T-helper 2 cell treated with Interferon-gamma antibody and Interleukin-4, amounts not matched to agents 5 μg/mL and 100 μg/mL, for 36 hours (primary cell): ENCODE results near the gene MED28.
A peak's percentile ranks its signal among the peaks of the same experiment; 100 is the strongest.
"Not testable (repeated sequence)": the region's sequence is repeated elsewhere in the genome, so short reads cannot be mapped to it uniquely, and the experiment has no call there.

Experiments
- DNase-seq: peaks from one replicate; pipeline ENCODE4 v3.0.0; 2021; ENCODE audit warnings: low spot score
- H3K27ac Mint-ChIP-seq: one replicate; pipeline ENCODE4 v1.8.0; 2021; ENCODE audit warnings: mild to moderate bottlenecking, mixed read lengths
- H3K27me3 Mint-ChIP-seq: one replicate; pipeline ENCODE4 v1.8.0; 2021; ENCODE audit warnings: low read depth, mixed read lengths
- H3K36me3 Mint-ChIP-seq: one replicate; pipeline ENCODE4 v1.8.0; 2021; ENCODE audit warnings: low read depth, mixed read lengths
- H3K4me1 Mint-ChIP-seq: one replicate; pipeline ENCODE4 v1.8.0; 2021; ENCODE audit warnings: low read depth, mixed read lengths
- H3K4me3 Mint-ChIP-seq: one replicate; pipeline ENCODE4 v1.8.0; 2022; ENCODE audit warnings: mild to moderate bottlenecking, moderate library complexity, mixed read lengths
- H3K9me3 Mint-ChIP-seq: one replicate; pipeline ENCODE4 v1.8.0; 2021; ENCODE audit warnings: mixed read lengths

Gene MED28

GRCh38 chr4:17635056-17635455 lies 20.6 kb downstream of the MED28 start:
- Mint-ChIP-seq H3K4me1 (no peaks in the 10 kb centered on the region), H3K27ac (no peak overlapping the region), H3K36me3 (peaks cover 28% of the 10 kb centered on the region), H3K4me3 (no peak overlapping the region), H3K27me3 (no peaks in the 10 kb centered on the region), H3K9me3 (no peaks in the 10 kb centered on the region)
- no peak for DNase-seq

GRCh38 chr4:17636341-17636695 lies 21.9 kb downstream of the MED28 start:
- H3K27me3 Mint-ChIP-seq = no peaks in the 10 kb centered on the region
- no peak overlapping the region for H3K27ac Mint-ChIP-seq
- H3K36me3 Mint-ChIP-seq = peaks cover 23% of the 10 kb centered on the region
- no peaks in the 10 kb centered on the region for H3K4me1 Mint-ChIP-seq
- DNase-seq = no peak
- no peaks in the 10 kb centered on the region for H3K9me3 Mint-ChIP-seq
- H3K4me3 Mint-ChIP-seq = no peak overlapping the region

DNA sequence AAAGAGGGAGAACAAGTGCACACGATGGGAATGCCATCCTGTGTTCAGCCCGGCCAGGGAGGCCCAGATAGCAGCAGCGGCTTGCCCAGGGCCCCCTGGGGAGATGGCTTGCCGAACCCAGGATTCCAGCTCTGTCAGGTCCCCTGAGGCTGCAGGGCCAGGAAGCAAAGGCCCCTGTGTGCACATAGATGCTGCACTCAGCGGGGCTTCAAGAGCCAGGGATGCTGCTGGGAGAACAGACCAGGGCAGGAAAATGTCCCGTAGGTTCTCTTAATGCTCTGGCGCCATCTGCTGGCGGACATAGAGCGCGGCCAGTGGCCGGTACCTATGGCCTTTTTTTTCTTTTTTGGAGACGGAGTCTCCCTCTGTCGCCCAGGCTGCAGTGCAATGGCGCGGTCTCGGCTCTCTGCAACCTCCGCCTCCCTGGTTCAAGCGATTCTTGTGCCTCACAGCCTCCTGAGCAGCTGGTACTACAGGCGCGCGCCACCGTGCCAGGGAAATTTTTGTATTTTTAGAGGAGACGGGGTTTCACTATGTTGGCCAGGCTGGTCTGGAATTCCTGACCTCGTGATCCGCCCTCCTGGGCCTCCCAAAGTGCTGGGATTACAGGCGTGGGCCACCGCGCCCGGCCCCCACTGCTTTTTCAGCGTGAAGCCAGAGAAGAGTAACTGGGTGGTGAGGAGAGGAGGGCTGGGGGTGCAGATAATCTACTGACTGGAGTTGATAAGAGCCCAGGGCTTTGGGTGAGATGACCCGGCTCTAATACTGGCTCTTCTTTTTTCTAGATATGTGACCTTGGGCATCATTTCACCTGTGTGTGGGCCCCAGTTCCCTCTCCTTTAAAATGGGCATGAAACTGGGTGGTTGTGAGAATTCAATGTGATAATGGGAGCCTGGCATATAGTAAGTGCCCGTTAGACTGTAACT lies 22.5 kb downstream of the MED28 start:
- H3K27ac Mint-ChIP-seq = no peak overlapping the region

GRCh38 chr4:17639136-17639535 lies 24.7 kb downstream of the MED28 start:
- H3K36me3 Mint-ChIP-seq = peaks cover 10% of the 10 kb centered on the region
- H3K9me3 Mint-ChIP-seq = no peaks in the 10 kb centered on the region
- DNase-seq = no peak
- H3K27ac Mint-ChIP-seq = no peak overlapping the region
- no peak overlapping the region for H3K4me3 Mint-ChIP-seq
- H3K4me1 Mint-ChIP-seq = no peaks in the 10 kb centered on the region
- no peaks in the 10 kb centered on the region for H3K27me3 Mint-ChIP-seq

More for the DNA sequence above, 22.5 kb downstream of the MED28 start:
- Mint-ChIP-seq H3K4me3 (no peak overlapping the region), H3K4me1 (no peaks in the 10 kb centered on the region), H3K27me3 (no peaks in the 10 kb centered on the region), H3K9me3 (no peaks in the 10 kb centered on the region), H3K36me3 (peaks cover 19% of the 10 kb centered on the region)
- DNase-seq = peak; percentile 54

- no peak overlapping the region for H3K4me3 Mint-ChIP-seq
- H3K27me3 Mint-ChIP-seq = no peaks in the 10 kb centered on the region
Observed at GRCh38 chr4:17642398-17642783, 27.9 kb downstream of the MED28 start.

DNA sequence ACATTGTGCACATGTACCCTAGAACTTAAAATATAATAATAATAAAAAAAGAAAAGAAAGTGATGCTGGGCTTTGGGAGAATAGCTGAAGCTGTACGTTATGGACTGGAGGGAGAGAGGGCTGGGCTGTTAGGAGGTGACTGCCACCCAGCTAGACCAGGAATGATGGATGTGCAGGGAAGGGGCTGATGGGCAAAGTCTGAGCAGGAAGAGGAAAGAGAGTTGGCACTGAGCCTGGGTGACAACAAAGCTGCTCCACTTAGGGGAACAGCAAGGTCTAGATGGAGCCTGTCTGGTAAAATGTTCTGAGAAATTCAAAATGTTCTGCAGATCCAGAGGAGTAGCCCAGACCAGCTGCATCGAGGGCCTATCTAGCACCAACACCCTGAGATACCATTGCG lies 32.3 kb downstream of the MED28 start:
- no peak overlapping the region for H3K27ac Mint-ChIP-seq
- no peaks in the 10 kb centered on the region for H3K9me3 Mint-ChIP-seq
- DNase-seq = no peak
- no peaks in the 10 kb centered on the region for H3K27me3 Mint-ChIP-seq
- no peak overlapping the region for H3K4me3 Mint-ChIP-seq
- peaks cover 3% of the 10 kb centered on the region for H3K4me1 Mint-ChIP-seq
- H3K36me3 Mint-ChIP-seq = no peaks in the 10 kb centered on the region

More at GRCh38 chr4:17642398-17642783, 27.9 kb downstream of the MED28 start:
- Mint-ChIP-seq H3K9me3 (no peaks in the 10 kb centered on the region), H3K27ac (no peak overlapping the region), H3K36me3 (peaks cover 3% of the 10 kb centered on the region), H3K4me1 (no peaks in the 10 kb centered on the region)
- no peak for DNase-seq

- Mint-ChIP-seq H3K4me3 (no peak overlapping the region), H3K36me3 (no peaks in the 10 kb centered on the region), H3K4me1 (peaks cover 4% of the 10 kb centered on the region), H3K27me3 (no peaks in the 10 kb centered on the region), H3K27ac (no peak overlapping the region), H3K9me3 (no peaks in the 10 kb centered on the region)
- DNase-seq = no peak
Observed at GRCh38 chr4:17647176-17647806, 32.9 kb downstream of the MED28 start.

GRCh38 chr4:17647927-17648326 lies 33.5 kb downstream of the MED28 start:
- Mint-ChIP-seq H3K4me1 (peaks cover 4% of the 10 kb centered on the region), H3K27ac (no peak overlapping the region), H3K4me3 (no peak overlapping the region), H3K36me3 (no peaks in the 10 kb centered on the region), H3K27me3 (no peaks in the 10 kb centered on the region), H3K9me3 (no peaks in the 10 kb centered on the region)
- DNase-seq = no peak

DNA sequence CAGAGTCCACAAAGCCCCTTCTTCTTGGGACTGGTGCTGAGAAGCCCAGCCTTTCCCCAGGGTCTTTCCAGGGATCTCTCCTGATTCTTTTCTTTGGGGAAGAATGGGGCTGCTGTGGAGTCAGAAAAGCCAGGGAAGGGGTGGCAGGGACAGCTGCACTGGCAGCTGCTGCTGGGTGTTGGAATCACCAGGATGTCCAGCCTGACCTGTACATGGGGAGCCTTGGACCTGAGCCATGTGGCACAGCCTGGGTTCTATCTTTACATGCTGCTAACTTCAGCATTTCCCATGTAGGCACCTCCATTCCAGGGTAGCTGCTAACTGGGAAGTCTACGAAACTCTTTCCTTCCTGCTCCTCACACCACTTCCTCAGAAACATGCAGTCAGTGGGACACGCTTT lies 36.0 kb downstream of the MED28 start:
- Mint-ChIP-seq H3K4me3 (no peak overlapping the region), H3K36me3 (no peaks in the 10 kb centered on the region), H3K4me1 (peaks cover 4% of the 10 kb centered on the region), H3K9me3 (no peaks in the 10 kb centered on the region), H3K27ac (no peak overlapping the region), H3K27me3 (no peaks in the 10 kb centered on the region)
- DNase-seq = no peak

- H3K9me3 Mint-ChIP-seq = no peaks in the 10 kb centered on the region
- H3K4me3 Mint-ChIP-seq = no peak overlapping the region
- H3K36me3 Mint-ChIP-seq = no peaks in the 10 kb centered on the region
- peaks cover 4% of the 10 kb centered on the region for H3K4me1 Mint-ChIP-seq
- no peak overlapping the region for H3K27ac Mint-ChIP-seq
- DNase-seq = no peak
- no peaks in the 10 kb centered on the region for H3K27me3 Mint-ChIP-seq
Observed at GRCh38 chr4:17654701-17655100, 40.3 kb downstream of the MED28 start.

GRCh38 chr4:17657090-17657489 lies 42.6 kb downstream of the MED28 start:
- no peak overlapping the region for H3K27ac Mint-ChIP-seq
- no peak overlapping the region for H3K4me3 Mint-ChIP-seq
- DNase-seq = no peak
- no peaks in the 10 kb centered on the region for H3K4me1 Mint-ChIP-seq
- no peaks in the 10 kb centered on the region for H3K9me3 Mint-ChIP-seq
- H3K27me3 Mint-ChIP-seq = no peaks in the 10 kb centered on the region
- H3K36me3 Mint-ChIP-seq = no peaks in the 10 kb centered on the region

DNA sequence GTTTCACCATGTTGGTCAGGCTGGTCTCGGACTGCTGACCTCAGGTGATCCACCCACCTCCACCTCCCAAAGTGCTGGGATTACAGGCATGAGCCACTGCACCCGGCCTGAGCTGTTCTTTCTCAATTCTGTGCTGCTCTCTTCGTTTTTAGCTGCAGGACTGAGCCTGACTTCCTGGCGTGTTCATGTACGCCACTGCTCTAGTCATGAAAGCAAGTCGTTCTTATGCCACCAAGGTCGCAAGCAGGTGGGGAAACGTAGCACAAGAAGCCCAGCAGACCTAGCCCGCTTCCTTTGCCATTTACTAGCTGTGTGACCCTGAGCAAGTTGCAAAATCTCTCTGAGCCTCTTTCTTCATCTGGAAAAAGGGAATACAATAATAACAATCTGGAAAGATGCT lies 43.4 kb downstream of the MED28 start:
- no peaks in the 10 kb centered on the region for H3K36me3 Mint-ChIP-seq
- H3K4me1 Mint-ChIP-seq = no peaks in the 10 kb centered on the region
- no peak for DNase-seq
- no peaks in the 10 kb centered on the region for H3K27me3 Mint-ChIP-seq
- no peak overlapping the region for H3K4me3 Mint-ChIP-seq
- H3K9me3 Mint-ChIP-seq = no peaks in the 10 kb centered on the region
- no peak overlapping the region for H3K27ac Mint-ChIP-seq

GRCh38 chr4:17659196-17659595 lies 44.8 kb downstream of the MED28 start:
- H3K27me3 Mint-ChIP-seq, H3K36me3 Mint-ChIP-seq, H3K9me3 Mint-ChIP-seq, H3K27ac Mint-ChIP-seq, H3K4me1 Mint-ChIP-seq, H3K4me3 Mint-ChIP-seq, DNase-seq: not testable (repeated sequence)

DNA sequence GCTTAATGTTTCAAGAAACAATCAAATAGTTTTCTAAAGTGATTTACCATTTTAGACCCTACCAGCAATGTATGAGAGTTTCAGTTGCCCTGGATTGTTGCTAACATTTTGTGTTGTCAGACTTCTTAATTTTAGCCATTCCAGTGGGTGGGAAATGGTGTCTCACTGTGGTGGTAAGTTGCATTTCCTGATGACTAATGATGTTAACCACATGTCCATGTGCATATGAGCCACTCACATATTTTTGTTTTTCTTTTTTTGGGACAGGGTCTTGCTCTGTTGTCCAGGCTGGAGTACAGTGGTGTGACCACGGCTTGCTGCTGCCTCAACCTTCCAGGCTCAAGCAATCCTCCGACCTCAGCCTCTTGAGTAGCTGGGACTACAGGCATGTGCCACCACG lies 48.3 kb downstream of the MED28 start:
- Mint-ChIP-seq H3K36me3 (no peaks in the 10 kb centered on the region), H3K27me3 (no peaks in the 10 kb centered on the region), H3K4me1 (no peaks in the 10 kb centered on the region), H3K9me3 (no peaks in the 10 kb centered on the region), H3K27ac (no peak overlapping the region), H3K4me3 (no peak overlapping the region)
- DNase-seq = no peak
